ENCODE data around the gene DTX4. TPM values are rescaled to one million over a fixed set of nuclear protein-coding genes. Genes with fewer than 3 reads are reported as not detected.

Gene DTX4
- total RNA-seq, 1 experiment from 2014 or later = 0.21 TPM

DNA sequence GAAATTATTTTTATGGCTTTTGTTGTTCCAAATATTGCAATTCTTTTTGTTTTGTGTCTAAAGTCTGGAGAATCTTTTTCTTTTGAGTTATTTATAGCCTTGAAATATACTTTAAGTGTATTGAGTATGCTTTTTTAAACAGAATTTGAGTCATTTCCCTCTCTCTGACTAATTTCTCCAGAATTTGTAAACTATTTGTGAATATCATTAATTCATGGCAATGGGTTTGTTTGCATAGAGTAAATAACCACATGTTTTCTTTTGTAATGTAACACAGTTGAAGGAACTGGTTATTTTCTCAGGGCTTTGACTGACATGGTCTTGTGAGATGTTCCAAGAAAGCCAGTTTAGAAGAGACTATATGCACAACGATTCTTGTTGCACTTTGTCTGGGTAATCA, 71.7 kb downstream of the DTX4 start:
- H3K4me3 ChIP-seq (ENCODE audit: low read depth in 2 of 2, low read length in 2 of 2) = no peak overlapping the region
- BruUV-seq (replicated peaks) = no TSS peak
- intact Hi-C loops (cut with micrococcal nuclease; ENCODE audit: unreplicated experiment) = no loop called here
- no peaks in the 10 kb centered on the region for H3K27me3 ChIP-seq (ENCODE audit: control insufficient read depth, insufficient read depth, low read length)
- H3K27ac ChIP-seq (ENCODE audit: low read length) = no peak overlapping the region
- H3K4me1 ChIP-seq (ENCODE audit: control insufficient read depth, insufficient read depth, low read length) = no peaks in the 10 kb centered on the region
- in situ Hi-C loops (cut with HindIII; ENCODE audit: low pct_unique_long_range_greater_than_20kb, low sequenced_read_pairs) = no loop called here
- no peak for DNase-seq (ENCODE audit: low read depth, low spot score)
- TF ChIP-seq POLR2AphosphoS5 (IDR thresholded peaks at IDR 0.05; ENCODE audit: low read depth, low read length) = no peak
- no peak for TF ChIP-seq TCF7L2 (IDR thresholded peaks at IDR 0.05; ENCODE audit: low read depth, low read length)
- TF ChIP-seq SIN3A (IDR thresholded peaks at IDR 0.05; ENCODE audit: borderline replicate concordance, insufficient read depth, low read depth, low read length) = no peak
- TF ChIP-seq, protein P1, sequence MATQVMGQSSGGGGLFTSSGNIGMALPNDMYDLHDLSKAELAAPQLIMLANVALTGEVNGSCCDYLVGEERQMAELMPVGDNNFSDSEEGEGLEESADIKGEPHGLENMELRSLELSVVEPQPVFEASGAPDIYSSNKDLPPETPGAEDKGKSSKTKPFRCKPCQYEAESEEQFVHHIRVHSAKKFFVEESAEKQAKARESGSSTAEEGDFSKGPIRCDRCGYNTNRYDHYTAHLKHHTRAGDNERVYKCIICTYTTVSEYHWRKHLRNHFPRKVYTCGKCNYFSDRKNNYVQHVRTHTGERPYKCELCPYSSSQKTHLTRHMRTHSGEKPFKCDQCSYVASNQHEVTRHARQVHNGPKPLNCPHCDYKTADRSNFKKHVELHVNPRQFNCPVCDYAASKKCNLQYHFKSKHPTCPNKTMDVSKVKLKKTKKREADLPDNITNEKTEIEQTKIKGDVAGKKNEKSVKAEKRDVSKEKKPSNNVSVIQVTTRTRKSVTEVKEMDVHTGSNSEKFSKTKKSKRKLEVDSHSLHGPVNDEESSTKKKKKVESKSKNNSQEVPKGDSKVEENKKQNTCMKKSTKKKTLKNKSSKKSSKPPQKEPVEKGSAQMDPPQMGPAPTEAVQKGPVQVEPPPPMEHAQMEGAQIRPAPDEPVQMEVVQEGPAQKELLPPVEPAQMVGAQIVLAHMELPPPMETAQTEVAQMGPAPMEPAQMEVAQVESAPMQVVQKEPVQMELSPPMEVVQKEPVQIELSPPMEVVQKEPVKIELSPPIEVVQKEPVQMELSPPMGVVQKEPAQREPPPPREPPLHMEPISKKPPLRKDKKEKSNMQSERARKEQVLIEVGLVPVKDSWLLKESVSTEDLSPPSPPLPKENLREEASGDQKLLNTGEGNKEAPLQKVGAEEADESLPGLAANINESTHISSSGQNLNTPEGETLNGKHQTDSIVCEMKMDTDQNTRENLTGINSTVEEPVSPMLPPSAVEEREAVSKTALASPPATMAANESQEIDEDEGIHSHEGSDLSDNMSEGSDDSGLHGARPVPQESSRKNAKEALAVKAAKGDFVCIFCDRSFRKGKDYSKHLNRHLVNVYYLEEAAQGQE (IDR thresholded peaks at IDR 0.05; ENCODE audit: insufficient read depth in 1 of 2, low read depth in 2 of 2, low read length in 1 of 2) = no peak
- TF ChIP-seq, protein P2, sequence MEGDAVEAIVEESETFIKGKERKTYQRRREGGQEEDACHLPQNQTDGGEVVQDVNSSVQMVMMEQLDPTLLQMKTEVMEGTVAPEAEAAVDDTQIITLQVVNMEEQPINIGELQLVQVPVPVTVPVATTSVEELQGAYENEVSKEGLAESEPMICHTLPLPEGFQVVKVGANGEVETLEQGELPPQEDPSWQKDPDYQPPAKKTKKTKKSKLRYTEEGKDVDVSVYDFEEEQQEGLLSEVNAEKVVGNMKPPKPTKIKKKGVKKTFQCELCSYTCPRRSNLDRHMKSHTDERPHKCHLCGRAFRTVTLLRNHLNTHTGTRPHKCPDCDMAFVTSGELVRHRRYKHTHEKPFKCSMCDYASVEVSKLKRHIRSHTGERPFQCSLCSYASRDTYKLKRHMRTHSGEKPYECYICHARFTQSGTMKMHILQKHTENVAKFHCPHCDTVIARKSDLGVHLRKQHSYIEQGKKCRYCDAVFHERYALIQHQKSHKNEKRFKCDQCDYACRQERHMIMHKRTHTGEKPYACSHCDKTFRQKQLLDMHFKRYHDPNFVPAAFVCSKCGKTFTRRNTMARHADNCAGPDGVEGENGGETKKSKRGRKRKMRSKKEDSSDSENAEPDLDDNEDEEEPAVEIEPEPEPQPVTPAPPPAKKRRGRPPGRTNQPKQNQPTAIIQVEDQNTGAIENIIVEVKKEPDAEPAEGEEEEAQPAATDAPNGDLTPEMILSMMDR (IDR thresholded peaks at IDR 0.05) = no peak
- peaks cover 4% of the 10 kb centered on the region; the same call in 1 of the 2 replicates for H3K9me3 ChIP-seq (ENCODE audit: control insufficient read depth, insufficient read depth, low read depth, low read length)
- ChIA-PET CTCF (no interaction called here), POLR2A (no interaction called here)
- ATAC-seq = no peak
- H3K36me3 ChIP-seq (ENCODE audit: control insufficient read depth, insufficient read depth, low read length) = no peaks in the 10 kb centered on the region

GRCh38 chr11:59247531-59248227, 75.7 kb downstream of the DTX4 start:
- Histone ChIP-seq H3K27me3 (ENCODE audit: control insufficient read depth, insufficient read depth, low read length) (no peaks in the 10 kb centered on the region), H3K9me3 (ENCODE audit: control insufficient read depth, insufficient read depth, low read depth, low read length) (no peaks in the 10 kb centered on the region), H3K4me3 (ENCODE audit: low read depth in 2 of 2, low read length in 2 of 2) (no peak overlapping the region), H3K36me3 (ENCODE audit: control insufficient read depth, insufficient read depth, low read length) (no peaks in the 10 kb centered on the region), H3K27ac (ENCODE audit: low read length) (no peak overlapping the region), H3K4me1 (ENCODE audit: control insufficient read depth, insufficient read depth, low read length) (no peaks in the 10 kb centered on the region)
- ChIA-PET CTCF (no interaction called here), POLR2A (no interaction called here)
- no TSS peak for BruUV-seq (replicated peaks)
- TF ChIP-seq, protein P1 (IDR thresholded peaks at IDR 0.05; ENCODE audit: insufficient read depth in 1 of 2, low read depth in 2 of 2, low read length in 1 of 2) = no peak
- no peak for TF ChIP-seq SIN3A (IDR thresholded peaks at IDR 0.05; ENCODE audit: borderline replicate concordance, insufficient read depth, low read depth, low read length)
- TF ChIP-seq TCF7L2 (IDR thresholded peaks at IDR 0.05; ENCODE audit: low read depth, low read length) = no peak
- TF ChIP-seq, protein P2 (IDR thresholded peaks at IDR 0.05) = no peak
- TF ChIP-seq POLR2AphosphoS5 (IDR thresholded peaks at IDR 0.05; ENCODE audit: low read depth, low read length) = no peak
- DNase-seq (ENCODE audit: low read depth, low spot score) = no peak
- intact Hi-C loops (cut with micrococcal nuclease; ENCODE audit: unreplicated experiment) = no loop called here
- ATAC-seq = no peak
- in situ Hi-C loops (cut with HindIII; ENCODE audit: low pct_unique_long_range_greater_than_20kb, low sequenced_read_pairs) = no loop called here
